OCI-LY3 (cell line): Measurements from ENCODE around the gene BRAF.
"Not testable (repeated sequence)": the region's sequence is repeated elsewhere in the genome, so short reads cannot be mapped to it uniquely, and the experiment has no call there.

Experiments
- H2AFZ ChIP-seq: fragments of 200-600, 300-600 bp; shearing (Covaris generic); 2 replicates; pipeline ENCODE4 v1.6.0; 2014; ENCODE audit warnings: antibody characterized with exemption, low read depth, low read length
- H3K27ac ChIP-seq: fragments of 200-600, 300-600 bp; sonication (generic); 2 replicates; pipeline ENCODE4 v1.5.1; 2014; ENCODE audit warnings: mild to moderate bottlenecking, low read length, moderate library complexity, mixed read lengths
- H3K27me3 ChIP-seq: fragments of 200-600, 300-600 bp; sonication (generic); 2 replicates; pipeline ENCODE4 v1.6.1; 2014; ENCODE audit warnings: low read depth, low read length, mixed read lengths
- H3K36me3 ChIP-seq: fragments of 200-600, 300-600 bp; sonication (generic); replicated peaks from 2 replicates; pipeline ENCODE3; 2014; ENCODE audit warnings: low read depth, low read length, mixed read lengths
- H3K4me1 ChIP-seq: fragments of 300-600, 200-600 bp; sonication (generic); 2 replicates; pipeline ENCODE4 v1.6.1; 2014; ENCODE audit warnings: low read length, mixed read lengths
- H3K4me2 ChIP-seq: fragments of 200-600, 300-600 bp; sonication (generic); 2 replicates; pipeline ENCODE4 v1.6.1; 2014; ENCODE audit warnings: low read length, mixed read lengths
- H3K4me3 ChIP-seq: fragments of 300-600, 200-600 bp; sonication (generic); 2 replicates; pipeline ENCODE4 v1.5.1; 2014; ENCODE audit warnings: antibody characterized with exemption, mild to moderate bottlenecking, low read length, moderate library complexity
- H3K79me2 ChIP-seq: fragments of 300-600, 200-600 bp; shearing (Covaris generic); 2 replicates; pipeline ENCODE4 v1.6.1; 2014; ENCODE audit warnings: mild to moderate bottlenecking, low read length, mixed read lengths
- H3K9ac ChIP-seq: fragments of 300-600, 200-600 bp; shearing (Covaris generic); 2 replicates; pipeline ENCODE4 v1.6.0; 2014; ENCODE audit warnings: mild to moderate bottlenecking, low read length, moderate library complexity
- H3K9me3 ChIP-seq: fragments of 200-600, 300-600 bp; shearing (Covaris generic); 2 replicates; pipeline ENCODE4 v1.6.1; 2014; ENCODE audit warnings: low read length, mixed read lengths; ENCODE audit not compliant: insufficient read depth
- H4K20me1 ChIP-seq: fragments of 200-600, 300-600 bp; sonication (generic); 2 replicates; pipeline ENCODE4 v1.6.1; 2016; ENCODE audit warnings: low read length, mixed read lengths; ENCODE audit not compliant: insufficient read depth
- CTCF ChIP-seq: fragments of 200-600, 300-600 bp; sonication (generic); IDR thresholded peaks from 2 replicates; pipeline ENCODE4 v1.5.1; 2014; ENCODE audit warnings: antibody characterized with exemption, low read length, low read depth
- EZH2phosphoT487 ChIP-seq: fragments of 200-600 bp; shearing (Covaris generic); IDR thresholded peaks from 2 replicates; pipeline ENCODE4 v1.6.1; 2018; ENCODE audit warnings: antibody characterized with exemption, mixed run types, low read depth

Gene BRAF

GRCh38 chr7:140694592-140694991 is 230.1 kb downstream of the BRAF start:
- H3K9ac ChIP-seq: no peak overlapping the region
- no peak overlapping the region for H3K4me3 ChIP-seq
- H3K79me2 ChIP-seq: peaks cover 26% of the 10 kb centered on the region
- H3K27ac ChIP-seq: no peak overlapping the region
- H3K9me3 ChIP-seq: no peaks in the 10 kb centered on the region
- H3K4me1 ChIP-seq: peaks cover 12% of the 10 kb centered on the region
- H3K36me3 ChIP-seq: no peaks in the 10 kb centered on the region
- H2AFZ ChIP-seq: no peak overlapping the region
- peaks cover 6% of the 10 kb centered on the region; the same call in 1 of the 2 replicates for H4K20me1 ChIP-seq
- no peaks in the 10 kb centered on the region for H3K27me3 ChIP-seq
- no peak overlapping the region for H3K4me2 ChIP-seq
- TF ChIP-seq CTCF (no peak), EZH2phosphoT487 (no peak)

- H4K20me1 ChIP-seq, H3K4me2 ChIP-seq, H3K9me3 ChIP-seq, H3K4me3 ChIP-seq, H2AFZ ChIP-seq, H3K27ac ChIP-seq, H3K36me3 ChIP-seq, H3K9ac ChIP-seq, H3K27me3 ChIP-seq: not testable (repeated sequence)
- peaks cover 12% of the 10 kb centered on the region for H3K4me1 ChIP-seq
- peaks cover 20% of the 10 kb centered on the region for H3K79me2 ChIP-seq
Observed at GRCh38 chr7:140693849-140694248, 230.9 kb downstream of the BRAF start.

GRCh38 chr7:140691376-140692045 is 233.2 kb downstream of the BRAF start:
- no peak overlapping the region for H3K4me2 ChIP-seq
- no peaks in the 10 kb centered on the region for H3K27me3 ChIP-seq
- H4K20me1 ChIP-seq: no peaks in the 10 kb centered on the region
- H3K27ac ChIP-seq: no peak overlapping the region
- no peak overlapping the region for H2AFZ ChIP-seq
- H3K4me1 ChIP-seq: peaks cover 4% of the 10 kb centered on the region; the same call in 1 of the 2 replicates
- no peak overlapping the region for H3K4me3 ChIP-seq
- H3K9me3 ChIP-seq: no peaks in the 10 kb centered on the region
- no peaks in the 10 kb centered on the region for H3K79me2 ChIP-seq
- TF ChIP-seq EZH2phosphoT487 (no peak), CTCF (no peak)
- H3K36me3 ChIP-seq: peaks cover 2% of the 10 kb centered on the region
- no peak overlapping the region for H3K9ac ChIP-seq

GRCh38 chr7:140689199-140690152 is 235.3 kb downstream of the BRAF start:
- H3K4me3 ChIP-seq: no peak overlapping the region
- H3K36me3 ChIP-seq: peaks cover 2% of the 10 kb centered on the region
- no peaks in the 10 kb centered on the region for H3K4me1 ChIP-seq
- H3K4me2 ChIP-seq: no peak overlapping the region
- H2AFZ ChIP-seq: no peak overlapping the region
- TF ChIP-seq CTCF (no peak), EZH2phosphoT487 (no peak)
- H3K27me3 ChIP-seq: no peaks in the 10 kb centered on the region
- no peak overlapping the region for H3K27ac ChIP-seq
- H3K79me2 ChIP-seq: no peaks in the 10 kb centered on the region
- no peaks in the 10 kb centered on the region for H3K9me3 ChIP-seq
- H4K20me1 ChIP-seq: no peaks in the 10 kb centered on the region
- H3K9ac ChIP-seq: no peak overlapping the region
